GM12878 (cell line): ENCODE results near the gene GRK2. TPM values are rescaled to one million over a fixed set of nuclear protein-coding genes. Genes with fewer than 3 reads are reported as not detected.

Experiments used
- BACH1 ChIP-seq: fragments of 450-650 bp; IDR thresholded peaks from 2 replicates; pipeline ENCODE4 v1.6.1; 2017; ENCODE audit warnings: mild to moderate bottlenecking, borderline replicate concordance
- CHD4 ChIP-seq: fragments of 200-600 bp; sonication (generic); IDR thresholded peaks from 2 replicates; pipeline ENCODE4 v1.6.1; 2016; ENCODE audit warnings: mild to moderate bottlenecking
- CREB1 ChIP-seq: IDR thresholded peaks from 2 replicates; pipeline ENCODE4 v1.6.1; 2012; ENCODE audit warnings: low read depth, mild to moderate bottlenecking, inconsistent platforms
- CREM ChIP-seq: IDR thresholded peaks from 2 replicates; pipeline ENCODE4 v1.6.1; 2014; ENCODE audit warnings: antibody characterized with exemption, low read depth
- CTCF ChIP-seq, 3 experiments: IDR thresholded peaks in 2 of 3; conservative IDR thresholded peaks in 1 of 3; 2 replicates each; pipeline ENCODE4 v1.5.1; 2011; ENCODE audit warnings: low read depth in 3 of 3, low read length in 3 of 3, mild to moderate bottlenecking in 3 of 3, control low read depth in 2 of 3, moderate library complexity in 2 of 3, inconsistent platforms in 1 of 3, mixed read lengths in 1 of 3; ENCODE audit not compliant: control insufficient read depth in 2 of 3, insufficient read depth in 1 of 3; ENCODE audit errors: extremely low read depth in 1 of 3
- E2F4 ChIP-seq: IDR thresholded peaks from 2 replicates; pipeline ENCODE4 v1.6.1; 2012; ENCODE audit warnings: low read depth, low read length, improper control_type of control experiment
- ELK1 ChIP-seq: IDR thresholded peaks from 2 replicates; pipeline ENCODE4 v1.6.1; 2012; ENCODE audit warnings: low read depth, low read length, improper control_type of control experiment
- ESRRA ChIP-seq: IDR thresholded peaks from 2 replicates; pipeline ENCODE4 v1.6.1; 2012; ENCODE audit warnings: mild to moderate bottlenecking, low read length, improper control_type of control experiment
- GABPA ChIP-seq: IDR thresholded peaks from 2 replicates; pipeline ENCODE4 v1.6.1; 2014; ENCODE audit warnings: antibody characterized with exemption, low read depth, mild to moderate bottlenecking, inconsistent platforms
- GATAD2B ChIP-seq: fragments of 450-650 bp; conservative IDR thresholded peaks from 2 replicates; pipeline ENCODE4 v1.6.1; 2017; ENCODE audit warnings: low read depth, mild to moderate bottlenecking, moderate library complexity
- IKZF2 ChIP-seq, 2 experiments: fragments of 450-650 bp; IDR thresholded peaks; 2 replicates each; pipeline ENCODE4 v1.6.1; 2017; ENCODE audit warnings: mild to moderate bottlenecking in 2 of 2, moderate library complexity in 2 of 2
- LARP7 ChIP-seq: fragments of 450-650 bp; IDR thresholded peaks from 2 replicates; pipeline ENCODE4 v1.6.1; 2017; ENCODE audit warnings: mild to moderate bottlenecking
- MLLT1 ChIP-seq: fragments of 450-650 bp; IDR thresholded peaks from 2 replicates; pipeline ENCODE4 v1.6.1; 2016; ENCODE audit warnings: mild to moderate bottlenecking
- MXI1 ChIP-seq: fragments of 150-350 bp; IDR thresholded peaks from 2 replicates; pipeline ENCODE4 v1.6.1; 2011; ENCODE audit warnings: low read depth, mild to moderate bottlenecking, inconsistent platforms, low read length, improper control_type of control experiment
- RFX5 ChIP-seq: IDR thresholded peaks from 2 replicates; pipeline ENCODE4 v1.6.1; 2011; ENCODE audit warnings: low read depth, low read length, improper control_type of control experiment
- SKIL ChIP-seq: fragments of 450-650 bp; IDR thresholded peaks from 2 replicates; pipeline ENCODE4 v1.6.1; 2017; ENCODE audit warnings: mild to moderate bottlenecking, low read depth, inconsistent platforms; ENCODE audit not compliant: poor library complexity, severe bottlenecking
- SMARCA5 ChIP-seq: fragments of 450-650 bp; IDR thresholded peaks from 2 replicates; pipeline ENCODE4 v1.6.1; 2017; ENCODE audit warnings: mild to moderate bottlenecking
- SMC3 ChIP-seq: IDR thresholded peaks from 2 replicates; pipeline ENCODE4 v1.6.1; 2011; ENCODE audit warnings: low read length, improper control_type of control experiment, borderline replicate concordance
- TBL1XR1 ChIP-seq: IDR thresholded peaks from 2 replicates; pipeline ENCODE4 v1.6.1; 2012; ENCODE audit warnings: low read depth, low read length, improper control_type of control experiment
- USF1 ChIP-seq: IDR thresholded peaks from 2 replicates; pipeline ENCODE4 v1.6.1; 2011; ENCODE audit warnings: borderline replicate concordance, low read depth, mild to moderate bottlenecking, moderate library complexity, mixed read lengths, low read length; ENCODE audit not compliant: insufficient read depth; ENCODE audit errors: extremely low read length
- ZNF217 ChIP-seq: fragments of 450-650 bp; IDR thresholded peaks from 2 replicates; pipeline ENCODE4 v1.6.1; 2017; ENCODE audit warnings: antibody characterized with exemption, mild to moderate bottlenecking
- ZNF622 ChIP-seq: fragments of 450-650 bp; IDR thresholded peaks from 2 replicates; pipeline ENCODE4 v1.6.1; 2017; ENCODE audit warnings: mild to moderate bottlenecking, inconsistent platforms
- polyA plus RNA-seq, 11 experiments: library from polyadenylated mRNA; depleted of rRNA in 4 of 11; unstranded in 6 of 11; stranded (reverse) in 5 of 11; fragments of >200 nt; fragmentation: Nextera tagmentation in 4 of 11; fragmentation: Illumina TruSeq in 1 of 11; extraction: Ambion mirVana in 4 of 11; extraction: Trizol in 1 of 11; gene quantifications; 1 replicate in 1 of 11; 2 replicates in 10 of 11; pipeline versions ENCODE4 v1.2.1 to v1.2.3, GENCODE V29; 2011 to 2016; ENCODE audit warnings: inconsistent platforms in 2 of 11, missing spikeins in 2 of 11, low read depth in 1 of 11
- total RNA-seq, 4 experiments: library from RNA; depleted of rRNA in 3 of 4; stranded (reverse); fragments of >200 nt in 3 of 4; fragmentation: Illumina TruSeq in 1 of 4; extraction: Trizol in 1 of 4; gene quantifications; 2 replicates each; pipeline versions ENCODE4 v1.2.1 to v1.2.3, GENCODE V29; 2013 to 2021

Gene GRK2
- total and polyA plus RNA-seq, 10 of the 15 experiments (the other 5 are each of a cell fraction or from before 2014, with no cell fraction given): 1.0 to 160 (median 66.1) TPM

- TF ChIP-seq CTCF (IDR thresholded peaks at IDR 0.05 in 2 of 3, conservative IDR thresholded peaks at IDR 0.05 in 1 of 3; ENCODE audit: control insufficient read depth in 2 of 3, extremely low read depth in 1 of 3, insufficient read depth in 1 of 3, low read depth in 3 of 3, low read length in 3 of 3) (peak; percentile 87 to 97 (median 96); a peak in 5 of 6 replicates), E2F4 (peak; percentile 63; the same call in 1 of the 2 replicates), IKZF2 (IDR thresholded peaks at IDR 0.05) (peak; percentile 85 to 86; a peak in 3 of 4 replicates), ELK1 (peak; percentile 47), CREB1 (peak; percentile 35; the same call in 1 of the 2 replicates), SKIL (peak; percentile 16), ESRRA (peak; percentile 34; the same call in 1 of the 2 replicates), GABPA (no peak), LARP7 (no peak; the same call in 1 of the 2 replicates), CREM (peak; percentile 54; the same call in 1 of the 2 replicates), RFX5 (no peak), ZNF622 (no peak), SMARCA5 (peak; percentile 93), CHD4 (no peak), GATAD2B (peak; percentile 44; the same call in 1 of the 2 replicates), BACH1 (peak; percentile 56; the same call in 1 of the 2 replicates), MLLT1 (peak; percentile 95), SMC3 (peak; percentile 93), ZNF217 (no peak), TBL1XR1 (no peak; the same call in 1 of the 2 replicates), USF1 (no peak), MXI1 (peak; percentile 97)
Observed at GRCh38 chr11:67317205-67317887, 51.1 kb downstream of the GRK2 start (continued).
